GM19328 (cell line): ENCODE data around the gene LYZ.
"Not testable (repeated sequence)": the region's sequence is repeated elsewhere in the genome, so short reads cannot be mapped to it uniquely, and the experiment has no call there.

ENCODE experiments used
- ATAC-seq: cut with Tn5 transposase; IDR thresholded peaks from one replicate; pipeline ENCODE4 v1.9.1; 2021; ENCODE audit warnings: mild to moderate bottlenecking, moderate library complexity; ENCODE audit not compliant: unreplicated experiment

The LYZ gene

GRCh38 chr12:69348162-69348938 lies at the start of gene LYZ:
TSS of gene LYZ (plus strand) at chr12:69348381. CDS start at chr12:69348409, 28 bp downstream.
- ATAC-seq: no peak

GRCh38 chr12:69298947-69299346 lies 49.2 kb upstream of the LYZ start:
- ATAC-seq: no peak

DNA sequence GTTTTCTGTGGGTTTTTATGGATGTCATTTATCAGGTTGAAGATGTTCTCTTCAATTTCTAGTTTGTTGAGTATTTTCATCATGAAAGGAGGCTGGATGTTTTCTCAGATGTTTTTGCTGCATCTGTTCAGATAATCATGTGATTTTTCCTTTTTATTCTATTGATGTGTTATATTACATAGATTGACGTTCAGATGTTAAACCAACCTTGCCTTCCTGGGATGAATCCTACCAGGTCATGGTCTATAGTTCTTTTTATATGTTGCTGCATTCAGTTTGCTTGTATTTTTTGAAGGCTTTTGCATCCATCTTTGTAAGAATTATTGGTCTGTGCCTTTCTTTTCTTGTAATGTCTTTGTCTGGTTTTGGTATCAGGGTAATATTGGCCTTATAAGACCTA lies 43.9 kb upstream of the LYZ start:
- ATAC-seq: no peak

DNA sequence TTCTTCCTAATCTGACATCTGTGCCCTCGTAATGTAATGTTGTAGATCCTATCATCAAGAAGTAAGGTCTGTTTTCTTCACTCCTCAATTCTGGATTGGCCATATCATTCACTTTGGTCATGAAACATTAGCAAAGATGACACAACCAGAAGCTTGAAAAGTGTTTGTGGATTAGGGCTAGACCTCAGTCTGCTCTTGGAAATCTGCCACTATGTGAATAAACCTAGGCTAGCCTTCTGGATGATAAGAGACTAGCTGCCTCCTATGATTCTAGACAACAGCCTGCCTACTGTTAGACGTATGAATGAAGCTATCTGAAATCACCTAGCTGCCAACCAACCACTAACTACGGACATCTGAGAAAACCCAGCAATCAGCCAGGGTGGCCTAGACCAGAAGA lies 38.7 kb upstream of the LYZ start:
- ATAC-seq: no peak

DNA sequence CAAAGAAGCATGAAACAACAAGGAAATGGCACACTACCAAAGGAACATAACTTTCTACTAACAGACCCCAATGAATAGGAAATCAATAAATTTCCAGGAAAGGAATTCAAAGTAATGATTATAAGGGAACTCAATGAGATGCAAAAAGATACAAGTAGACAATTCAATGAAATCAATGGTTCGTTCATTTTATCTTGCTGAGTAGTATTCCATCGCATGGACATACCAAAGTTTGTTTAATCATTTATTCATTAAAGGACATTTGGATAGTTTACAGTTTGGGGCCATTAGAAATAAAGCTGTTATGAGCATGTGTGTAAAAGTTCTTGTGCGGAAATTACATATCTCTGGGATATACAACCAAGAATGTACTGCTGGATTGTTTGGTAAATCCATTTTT lies 35.0 kb upstream of the LYZ start:
- ATAC-seq: no peak

- ATAC-seq: not testable (repeated sequence)
Observed at GRCh38 chr12:69316784-69317183, 31.4 kb upstream of the LYZ start.

GRCh38 chr12:69317233-69317632 lies 30.9 kb upstream of the LYZ start:
- not testable (repeated sequence) for ATAC-seq

- ATAC-seq: no peak
Observed at GRCh38 chr12:69318225-69318624, 30.0 kb upstream of the LYZ start.

GRCh38 chr12:69321351-69321750 lies 26.8 kb upstream of the LYZ start:
- no peak for ATAC-seq

DNA sequence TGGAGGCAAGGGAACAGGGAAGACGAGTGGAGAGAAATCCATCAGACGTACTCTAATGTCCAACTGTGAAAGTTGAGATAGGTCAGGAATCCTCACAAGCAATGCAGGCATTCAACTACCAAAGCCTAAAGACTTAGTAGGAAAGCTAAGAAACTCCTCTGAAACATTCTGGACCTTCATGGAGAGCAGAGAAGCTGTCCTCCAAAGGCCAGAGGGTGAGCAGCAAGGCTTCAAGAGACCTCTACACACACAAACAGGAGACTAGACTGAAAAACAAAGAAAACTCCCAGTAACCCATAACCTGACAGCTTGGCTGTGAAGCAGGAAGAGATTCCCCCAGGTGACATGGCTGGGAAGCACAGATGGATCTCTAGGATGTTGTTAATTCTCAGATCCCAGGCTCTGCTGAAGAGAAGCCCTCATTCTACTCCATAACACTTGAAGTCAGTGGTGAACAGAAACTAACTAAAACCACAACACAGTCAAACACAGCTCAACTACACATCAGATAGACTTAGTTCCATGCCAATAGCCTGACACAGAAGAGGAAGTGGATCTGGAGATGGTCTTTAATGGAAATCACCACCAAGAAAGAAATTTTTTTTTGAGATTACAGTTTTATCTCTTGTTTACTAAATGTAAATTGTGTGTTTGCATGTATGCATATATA lies 23.2 kb upstream of the LYZ start:
- ATAC-seq: peak; percentile 92

DNA sequence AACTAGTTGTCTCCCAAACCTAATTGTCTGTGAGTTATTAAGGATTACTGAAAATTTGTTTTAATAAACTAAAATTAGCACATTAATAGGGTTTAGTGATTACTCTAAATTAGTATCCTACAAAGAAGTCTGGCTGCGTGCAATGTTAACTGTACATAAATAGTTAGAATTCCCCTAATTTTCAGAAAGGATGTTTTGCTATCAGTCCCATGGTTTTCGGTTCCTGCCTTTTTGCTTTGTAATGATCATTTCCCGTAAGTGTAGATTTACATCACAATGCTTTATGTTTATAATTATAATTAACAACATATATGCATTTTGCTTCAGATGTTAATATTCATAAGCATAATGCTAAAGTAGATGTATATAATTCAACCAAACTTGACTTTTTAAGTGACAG lies 19.8 kb upstream of the LYZ start:
- ATAC-seq: no peak

- ATAC-seq: no peak
Observed at GRCh38 chr12:69329669-69330428, 18.3 kb upstream of the LYZ start.

DNA sequence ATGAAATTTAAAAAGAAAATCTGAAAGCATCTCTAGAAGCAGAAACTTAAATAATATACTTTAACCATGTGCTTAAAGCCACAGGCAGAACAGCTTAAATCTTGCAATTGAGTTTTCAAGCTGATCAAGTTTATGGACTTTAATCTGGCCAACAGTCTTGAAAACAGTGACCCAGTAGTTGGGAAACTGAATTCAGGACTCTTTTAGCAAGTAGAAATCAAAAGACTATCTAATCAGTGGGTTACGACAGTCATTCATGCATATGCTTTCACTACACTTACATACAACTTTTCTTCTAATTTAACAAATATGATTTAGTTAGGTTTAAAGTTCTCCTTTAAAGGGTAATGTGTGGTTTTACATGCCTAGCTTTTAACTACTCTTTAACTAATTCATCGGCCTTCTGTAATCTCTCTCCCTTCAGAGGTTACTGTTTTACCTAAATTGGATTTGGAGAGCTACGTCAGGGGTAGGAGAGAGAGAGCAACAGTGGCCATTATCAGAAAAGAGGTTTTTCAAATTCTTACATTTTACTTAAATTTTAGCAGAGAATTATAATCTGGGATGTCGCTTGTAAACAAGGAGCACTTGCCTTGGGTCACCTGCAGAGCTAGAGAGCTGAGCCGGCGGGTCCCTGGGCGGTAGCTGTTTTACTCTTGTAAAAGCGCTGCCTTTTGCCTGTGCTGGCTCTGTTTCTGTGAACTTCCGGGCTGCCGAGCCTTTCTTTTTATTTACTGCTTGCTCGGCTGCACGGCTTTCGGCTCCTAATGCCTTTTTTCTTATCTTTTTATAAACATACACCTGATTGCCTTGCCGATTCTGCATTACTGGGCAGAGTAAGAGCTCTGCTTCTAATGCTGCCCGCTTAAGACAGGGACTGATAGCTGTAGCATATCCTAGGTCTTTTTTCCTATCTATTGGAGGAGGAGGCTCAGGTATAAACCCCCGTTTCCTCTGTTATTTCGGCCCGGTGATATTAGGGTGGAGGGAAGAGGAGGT lies 17.4 kb upstream of the LYZ start:
- ATAC-seq: peak; percentile 90

DNA sequence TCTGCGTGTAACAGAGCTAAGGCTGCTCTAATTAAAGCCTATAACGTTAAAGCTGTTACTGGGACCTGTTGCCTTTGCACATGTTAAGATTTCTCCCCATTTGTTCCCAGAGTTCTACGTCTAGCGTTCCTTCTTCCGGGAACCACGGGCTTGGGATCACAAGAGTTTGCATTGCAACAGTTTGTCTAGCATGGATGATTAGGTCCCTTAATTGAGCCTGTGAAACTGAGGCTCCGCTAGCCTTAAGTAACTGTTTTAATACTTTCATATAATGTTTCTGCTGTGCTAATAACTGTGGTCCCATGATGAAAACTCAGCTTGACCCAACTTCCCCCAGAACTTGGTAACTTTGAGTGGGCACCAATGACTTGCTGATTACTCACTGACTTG lies 16.7 kb upstream of the LYZ start:
- no peak for ATAC-seq

DNA sequence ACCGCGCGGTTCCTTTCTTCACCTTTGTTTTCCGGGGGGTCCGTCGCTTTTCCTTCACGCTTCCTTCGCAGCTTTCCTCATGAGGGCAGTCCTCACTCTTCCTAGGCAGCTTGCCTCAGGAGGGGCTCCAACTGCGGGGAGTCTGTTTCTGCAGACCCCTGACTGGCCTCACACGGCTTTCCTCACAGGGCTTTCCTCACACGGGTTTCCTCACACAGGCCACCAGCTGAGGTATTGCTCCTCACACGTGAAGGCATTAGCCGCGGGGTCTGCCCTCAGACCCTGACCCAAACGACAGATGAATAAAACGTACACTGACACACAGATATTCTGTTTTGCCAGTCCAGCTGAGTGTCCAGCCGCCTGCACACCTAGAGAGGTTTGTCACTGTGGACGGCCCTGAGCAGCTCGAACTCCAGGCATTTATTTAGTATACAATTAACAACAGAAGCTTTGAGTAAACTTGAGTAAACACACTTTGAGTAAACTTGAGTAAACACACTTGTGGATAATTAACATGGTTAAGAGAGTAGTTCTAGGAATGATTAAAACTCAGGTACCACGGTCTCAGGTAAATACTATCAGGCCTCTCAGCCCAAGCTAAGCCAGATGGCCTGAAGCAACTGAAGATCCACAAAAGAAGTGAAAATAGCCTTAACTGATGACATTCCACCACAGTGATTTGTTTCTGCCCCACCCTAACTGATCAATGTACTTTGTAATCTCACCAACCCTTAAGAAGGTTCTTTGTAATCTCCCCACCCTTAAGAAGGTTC lies 16.1 kb upstream of the LYZ start:
- ATAC-seq: no peak

- ATAC-seq: no peak
Observed at GRCh38 chr12:69332815-69333358, 15.3 kb upstream of the LYZ start.

DNA sequence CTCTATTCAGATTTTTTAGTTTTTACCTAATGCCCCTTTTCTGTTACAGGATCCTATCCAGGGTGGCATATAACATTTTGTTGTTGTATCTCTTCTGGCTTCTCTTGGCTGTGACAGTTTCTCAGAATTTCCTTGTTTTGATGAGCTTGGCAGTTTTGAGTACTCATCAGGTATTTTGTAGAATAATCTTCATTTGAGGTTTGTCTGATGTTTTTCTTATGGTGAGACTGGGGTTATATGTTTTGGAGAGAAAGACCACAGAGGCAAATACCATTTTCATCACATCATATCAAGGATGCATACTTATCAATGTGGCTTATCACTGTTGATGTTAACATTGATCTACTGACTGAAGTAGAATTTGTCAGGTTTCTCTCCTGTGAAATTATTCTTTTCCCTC lies 14.0 kb upstream of the LYZ start:
- no peak for ATAC-seq

DNA sequence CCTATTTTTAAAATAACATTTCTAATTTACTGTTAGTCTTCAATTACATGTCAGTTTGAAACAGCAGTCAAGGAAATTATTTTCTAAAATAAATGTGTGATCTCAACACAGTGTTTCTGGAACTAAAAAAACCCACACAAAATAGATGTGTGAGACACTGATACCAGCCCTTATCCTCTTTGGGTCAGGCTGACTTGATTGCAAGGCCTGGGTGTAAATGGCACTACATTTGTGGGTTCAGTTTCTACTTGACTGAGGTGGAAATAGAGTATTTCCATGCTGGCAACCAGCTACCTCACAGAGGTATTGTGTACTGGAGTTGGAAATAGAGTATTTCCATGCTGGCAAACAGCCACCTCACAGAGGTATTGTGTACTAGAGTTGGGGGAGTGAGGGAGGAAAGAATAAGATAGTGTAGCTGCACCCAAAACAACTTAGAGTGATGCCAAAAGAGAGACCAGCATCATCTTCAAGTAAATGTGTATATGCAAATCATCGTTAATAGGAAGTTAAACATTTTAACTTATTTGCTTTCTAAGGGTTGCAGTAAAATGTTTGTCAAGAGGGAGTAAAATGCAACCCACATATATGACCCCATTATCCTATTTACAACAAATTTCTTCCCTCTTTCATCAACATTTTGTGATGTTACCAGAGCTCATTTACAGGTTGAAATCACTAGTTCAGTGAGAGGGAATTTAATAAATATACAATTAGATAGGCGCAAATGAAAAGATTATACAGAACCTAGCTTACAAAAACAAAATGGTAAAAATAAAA lies 10.7 kb upstream of the LYZ start:
- ATAC-seq: no peak
